EH (cell line): ENCODE measurements around the gene P2RX2.

ENCODE experiments used
- DNase-seq: peaks from one replicate; pipeline ENCODE4 v3.0.0-alpha.2; 2015; ENCODE audit warnings: low read depth

P2RX2 gene

GRCh38 chr12:132662901-132663755 lies 44.6 kb downstream of the P2RX2 start:
- no peak for DNase-seq

GRCh38 chr12:132664206-132665148 lies 45.9 kb downstream of the P2RX2 start:
- no peak for DNase-seq

GRCh38 chr12:132665149-132665491 lies 46.5 kb downstream of the P2RX2 start:
- no peak for DNase-seq

- no peak for DNase-seq
Observed at GRCh38 chr12:132665794-132666193, 47.2 kb downstream of the P2RX2 start.

GRCh38 chr12:132668191-132669088 lies 49.9 kb downstream of the P2RX2 start:
- no peak for DNase-seq

GRCh38 chr12:132669166-132669879 lies 50.7 kb downstream of the P2RX2 start:
- DNase-seq = no peak
